OCI-LY3 (cell line): ENCODE data around the gene MYL12B.
"Not testable (repeated sequence)": the region's sequence is repeated elsewhere in the genome, so short reads cannot be mapped to it uniquely, and the experiment has no call there.

Experiments
- H2AFZ ChIP-seq: fragments of 200-600, 300-600 bp; shearing (Covaris generic); 2 replicates; pipeline ENCODE4 v1.6.0; 2014; ENCODE audit warnings: antibody characterized with exemption, low read depth, low read length
- H3K27ac ChIP-seq: fragments of 200-600, 300-600 bp; sonication (generic); 2 replicates; pipeline ENCODE4 v1.5.1; 2014; ENCODE audit warnings: mild to moderate bottlenecking, low read length, moderate library complexity, mixed read lengths
- H3K27me3 ChIP-seq: fragments of 200-600, 300-600 bp; sonication (generic); 2 replicates; pipeline ENCODE4 v1.6.1; 2014; ENCODE audit warnings: low read depth, low read length, mixed read lengths
- H3K36me3 ChIP-seq: fragments of 200-600, 300-600 bp; sonication (generic); replicated peaks from 2 replicates; pipeline ENCODE3; 2014; ENCODE audit warnings: low read depth, low read length, mixed read lengths
- H3K4me1 ChIP-seq: fragments of 300-600, 200-600 bp; sonication (generic); 2 replicates; pipeline ENCODE4 v1.6.1; 2014; ENCODE audit warnings: low read length, mixed read lengths
- H3K4me2 ChIP-seq: fragments of 200-600, 300-600 bp; sonication (generic); 2 replicates; pipeline ENCODE4 v1.6.1; 2014; ENCODE audit warnings: low read length, mixed read lengths
- H3K4me3 ChIP-seq: fragments of 300-600, 200-600 bp; sonication (generic); 2 replicates; pipeline ENCODE4 v1.5.1; 2014; ENCODE audit warnings: antibody characterized with exemption, mild to moderate bottlenecking, low read length, moderate library complexity
- H3K79me2 ChIP-seq: fragments of 300-600, 200-600 bp; shearing (Covaris generic); 2 replicates; pipeline ENCODE4 v1.6.1; 2014; ENCODE audit warnings: mild to moderate bottlenecking, low read length, mixed read lengths
- H3K9ac ChIP-seq: fragments of 300-600, 200-600 bp; shearing (Covaris generic); 2 replicates; pipeline ENCODE4 v1.6.0; 2014; ENCODE audit warnings: mild to moderate bottlenecking, low read length, moderate library complexity
- H3K9me3 ChIP-seq: fragments of 200-600, 300-600 bp; shearing (Covaris generic); 2 replicates; pipeline ENCODE4 v1.6.1; 2014; ENCODE audit warnings: low read length, mixed read lengths; ENCODE audit not compliant: insufficient read depth
- H4K20me1 ChIP-seq: fragments of 200-600, 300-600 bp; sonication (generic); 2 replicates; pipeline ENCODE4 v1.6.1; 2016; ENCODE audit warnings: low read length, mixed read lengths; ENCODE audit not compliant: insufficient read depth
- EZH2phosphoT487 ChIP-seq: fragments of 200-600 bp; shearing (Covaris generic); IDR thresholded peaks from 2 replicates; pipeline ENCODE4 v1.6.1; 2018; ENCODE audit warnings: antibody characterized with exemption, mixed run types, low read depth
- TF ChIP-seq, protein P1 (sequence below): fragments of 200-600, 300-600 bp; sonication (generic); IDR thresholded peaks from 2 replicates; pipeline ENCODE4 v1.5.1; 2014; ENCODE audit warnings: antibody characterized with exemption, low read length, low read depth

Gene MYL12B

DNA sequence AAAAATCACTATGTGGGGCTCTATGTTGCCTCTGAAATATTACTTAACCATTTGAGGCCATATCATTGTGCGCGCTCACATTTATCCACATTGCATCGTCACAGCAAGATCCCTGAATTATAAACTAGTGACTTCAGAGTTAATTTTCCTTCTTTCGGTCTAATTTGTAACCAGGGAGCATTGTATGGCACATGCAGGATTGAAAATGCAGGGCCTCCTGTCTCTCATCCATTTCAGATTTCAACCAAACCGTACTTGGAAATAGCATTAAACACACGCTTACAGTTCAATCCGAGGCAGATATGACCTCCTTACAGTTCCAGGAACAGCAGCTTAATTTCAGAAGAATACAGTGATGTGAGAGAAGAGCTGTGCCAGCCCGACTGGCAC lies 42.7 kb upstream of the MYL12B start:
- no peak overlapping the region for H3K4me3 ChIP-seq

DNA sequence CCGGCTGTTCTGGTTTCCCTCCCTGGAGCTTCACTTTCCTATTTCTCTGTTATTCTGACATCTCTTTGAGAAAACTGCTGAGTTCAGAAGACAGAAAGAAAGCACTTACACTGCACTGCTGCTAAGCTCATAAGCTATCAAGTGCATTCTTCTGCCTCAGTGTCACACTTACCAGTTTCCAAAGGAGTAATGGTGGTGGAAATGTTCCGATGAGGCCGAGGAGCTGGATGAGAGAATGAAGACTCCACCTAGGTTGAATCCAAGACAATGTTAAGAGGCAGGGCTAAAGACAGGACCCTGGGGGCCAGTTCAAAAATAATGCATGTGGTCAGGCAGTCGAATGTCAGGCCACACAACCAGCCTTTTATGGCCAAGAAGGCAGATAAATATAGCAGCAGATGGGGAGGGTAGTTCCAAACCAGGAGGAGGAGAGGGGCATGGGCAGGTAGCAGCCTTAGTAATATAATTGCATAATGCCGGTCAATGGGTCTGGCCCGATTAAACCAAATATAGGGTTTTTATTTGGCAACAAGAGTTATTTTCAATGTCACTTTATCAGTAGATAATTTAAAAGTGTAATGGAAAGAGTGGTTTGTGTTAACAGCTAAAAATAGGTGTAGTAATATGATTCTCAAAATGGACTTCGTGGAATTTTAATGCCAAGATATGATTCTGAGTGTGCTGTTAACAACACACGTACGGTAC lies 42.1 kb upstream of the MYL12B start, which contains the start of gene MYOM1:
Gene MYOM1, minus strand, starts transcription at position 338 of the 705 bp plus-strand sequence. CDS start 4,745 bp downstream, outside the sequence.
- H2AFZ ChIP-seq: no peak within 1 kb of the TSS
- H3K27me3 ChIP-seq: 0 out of 2 replicates have a peak, but pooled peaks cover 3% of the 10 kb centered on the region
- H3K4me3 ChIP-seq: no peak within 1 kb of the TSS
- H3K4me1 ChIP-seq: no peaks in the 10 kb centered on the region
- H3K27ac ChIP-seq: no peak within 1 kb of the TSS
- no peak for TF ChIP-seq EZH2phosphoT487
- TF ChIP-seq, protein P1, sequence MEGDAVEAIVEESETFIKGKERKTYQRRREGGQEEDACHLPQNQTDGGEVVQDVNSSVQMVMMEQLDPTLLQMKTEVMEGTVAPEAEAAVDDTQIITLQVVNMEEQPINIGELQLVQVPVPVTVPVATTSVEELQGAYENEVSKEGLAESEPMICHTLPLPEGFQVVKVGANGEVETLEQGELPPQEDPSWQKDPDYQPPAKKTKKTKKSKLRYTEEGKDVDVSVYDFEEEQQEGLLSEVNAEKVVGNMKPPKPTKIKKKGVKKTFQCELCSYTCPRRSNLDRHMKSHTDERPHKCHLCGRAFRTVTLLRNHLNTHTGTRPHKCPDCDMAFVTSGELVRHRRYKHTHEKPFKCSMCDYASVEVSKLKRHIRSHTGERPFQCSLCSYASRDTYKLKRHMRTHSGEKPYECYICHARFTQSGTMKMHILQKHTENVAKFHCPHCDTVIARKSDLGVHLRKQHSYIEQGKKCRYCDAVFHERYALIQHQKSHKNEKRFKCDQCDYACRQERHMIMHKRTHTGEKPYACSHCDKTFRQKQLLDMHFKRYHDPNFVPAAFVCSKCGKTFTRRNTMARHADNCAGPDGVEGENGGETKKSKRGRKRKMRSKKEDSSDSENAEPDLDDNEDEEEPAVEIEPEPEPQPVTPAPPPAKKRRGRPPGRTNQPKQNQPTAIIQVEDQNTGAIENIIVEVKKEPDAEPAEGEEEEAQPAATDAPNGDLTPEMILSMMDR: no peak
- H4K20me1 ChIP-seq: no peaks in the 10 kb centered on the region
- H3K4me2 ChIP-seq: no peak within 1 kb of the TSS
- H3K79me2 ChIP-seq: no peaks in the 10 kb centered on the region
- H3K9ac ChIP-seq: no peak within 1 kb of the TSS
- H3K9me3 ChIP-seq: no peaks in the 10 kb centered on the region
- H3K36me3 ChIP-seq: no peaks in the 10 kb centered on the region

More for the DNA sequence above, 42.7 kb upstream of the MYL12B start:
- Histone ChIP-seq H4K20me1 (no peaks in the 10 kb centered on the region), H2AFZ (no peak overlapping the region), H3K4me2 (no peak overlapping the region), H3K79me2 (no peaks in the 10 kb centered on the region), H3K36me3 (no peaks in the 10 kb centered on the region), H3K9ac (no peak overlapping the region), H3K9me3 (no peaks in the 10 kb centered on the region), H3K4me1 (no peaks in the 10 kb centered on the region), H3K27ac (no peak overlapping the region), H3K27me3 (0 out of 2 replicates have a peak, but pooled peaks cover 3% of the 10 kb centered on the region)
- TF ChIP-seq, protein P1: no peak
- no peak for TF ChIP-seq EZH2phosphoT487

DNA sequence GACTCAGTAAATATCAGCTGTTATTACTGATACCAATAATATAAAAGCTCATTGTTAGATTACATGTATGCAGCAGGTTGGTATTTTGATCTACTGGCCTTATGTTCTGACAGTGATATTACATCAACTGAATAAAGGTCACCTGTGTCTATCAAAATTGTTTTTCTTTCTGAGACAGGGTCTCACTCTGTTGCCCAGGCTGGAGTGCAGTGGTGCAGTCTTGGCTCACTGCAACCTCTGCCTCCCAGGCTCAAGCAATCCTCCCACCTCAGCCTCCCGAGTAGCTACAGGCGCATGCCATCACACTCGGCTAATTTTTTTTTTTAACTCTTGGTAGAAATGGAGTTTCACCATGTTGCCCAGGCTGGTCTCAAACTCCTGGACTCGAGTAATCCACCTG lies 41.1 kb upstream of the MYL12B start:
- H3K4me3 ChIP-seq, H3K27me3 ChIP-seq, H3K36me3 ChIP-seq, H4K20me1 ChIP-seq, H2AFZ ChIP-seq, H3K9ac ChIP-seq, H3K4me2 ChIP-seq, H3K4me1 ChIP-seq, H3K79me2 ChIP-seq, H3K9me3 ChIP-seq, H3K27ac ChIP-seq: not testable (repeated sequence)

DNA sequence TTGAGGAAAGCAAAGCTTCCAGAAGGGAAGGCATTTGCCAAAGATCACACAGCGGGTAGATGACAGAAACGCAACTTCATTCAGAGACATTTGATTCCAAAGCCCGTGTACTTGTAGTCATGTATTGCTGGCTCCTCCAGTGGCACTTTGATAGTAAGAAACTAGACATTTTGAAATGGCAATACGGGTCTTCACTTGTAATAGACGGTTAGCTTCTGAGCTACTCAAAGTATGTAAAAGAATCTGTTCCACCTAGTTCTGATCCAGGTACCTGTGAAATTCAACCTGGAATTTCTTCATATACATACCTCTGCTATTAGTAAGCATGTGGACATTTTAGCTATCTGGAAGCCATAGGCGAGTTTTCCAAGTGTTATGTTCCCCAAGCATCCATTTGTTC lies 40.4 kb upstream of the MYL12B start:
- Histone ChIP-seq H3K36me3 (no peaks in the 10 kb centered on the region), H3K4me3 (no peak overlapping the region), H4K20me1 (no peaks in the 10 kb centered on the region), H3K4me1 (no peaks in the 10 kb centered on the region), H3K9me3 (no peaks in the 10 kb centered on the region), H3K79me2 (no peaks in the 10 kb centered on the region), H3K4me2 (no peak overlapping the region), H3K27ac (no peak overlapping the region), H3K9ac (no peak overlapping the region), H3K27me3 (0 out of 2 replicates have a peak, but pooled peaks cover 3% of the 10 kb centered on the region), H2AFZ (no peak overlapping the region)
- TF ChIP-seq, protein P1: no peak
- no peak for TF ChIP-seq EZH2phosphoT487
